HK-2 (cell line): ENCODE results near the gene RET.

ENCODE experiments used
- DNase-seq: peaks from one replicate; pipeline ENCODE4 v3.0.0-alpha.2; 2018; ENCODE audit not compliant: unreplicated experiment

The RET gene

DNA sequence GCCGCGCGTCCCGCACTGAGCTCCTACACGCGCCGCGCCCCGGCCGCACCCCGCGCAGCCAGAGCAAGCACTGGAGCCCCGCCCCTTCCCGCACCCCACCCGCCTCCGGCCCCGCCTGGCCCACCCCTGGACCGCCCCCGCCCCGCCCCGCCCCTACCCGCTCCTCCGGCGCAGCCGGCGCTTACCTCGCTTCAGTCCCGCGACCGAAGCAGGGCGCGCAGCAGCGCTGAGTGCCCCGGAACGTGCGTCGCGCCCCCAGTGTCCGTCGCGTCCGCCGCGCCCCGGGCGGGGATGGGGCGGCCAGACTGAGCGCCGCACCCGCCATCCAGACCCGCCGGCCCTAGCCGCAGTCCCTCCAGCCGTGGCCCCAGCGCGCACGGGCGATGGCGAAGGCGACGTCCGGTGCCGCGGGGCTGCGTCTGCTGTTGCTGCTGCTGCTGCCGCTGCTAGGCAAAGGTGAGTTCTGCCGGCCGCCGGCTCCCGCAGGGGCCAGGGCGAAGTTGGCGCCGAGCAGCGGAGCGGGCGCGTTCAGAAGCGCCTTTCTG lies at the start of gene RET:
Gene RET, plus strand, starts transcription at position 194 of the 545 bp plus-strand sequence. Its CDS starts 190 bp downstream, at position 384.
- DNase-seq = no peak

DNA sequence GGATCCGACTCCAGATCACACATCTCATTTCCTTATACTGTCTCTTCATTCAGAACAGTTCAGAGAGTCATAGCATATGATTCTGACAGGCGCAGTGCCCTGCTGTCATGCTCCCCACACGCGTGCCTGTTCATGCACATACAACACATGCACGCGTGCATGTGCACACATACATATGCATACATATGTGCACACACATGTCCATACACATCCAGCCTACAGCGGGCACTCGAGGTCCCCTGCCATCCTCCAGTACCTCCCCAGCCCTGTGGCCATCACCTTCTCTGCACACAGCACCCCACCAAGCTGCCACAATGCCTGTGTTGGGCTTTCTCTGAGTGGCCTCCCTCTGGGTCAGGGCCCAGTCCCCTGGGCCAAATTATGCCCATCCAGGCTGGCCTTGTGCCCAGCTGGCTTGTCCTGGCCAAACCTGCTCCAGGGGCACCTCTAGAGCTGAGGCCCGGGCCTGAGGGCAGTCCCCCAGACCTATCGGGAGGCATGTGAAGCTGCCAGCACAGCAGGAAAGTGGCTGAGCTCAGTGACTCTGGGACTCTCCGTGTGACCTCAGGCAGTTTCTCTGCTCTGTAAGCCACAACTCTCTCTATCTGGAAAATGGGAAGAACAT lies 49.4 kb upstream of the RET start:
- no peak for DNase-seq

DNA sequence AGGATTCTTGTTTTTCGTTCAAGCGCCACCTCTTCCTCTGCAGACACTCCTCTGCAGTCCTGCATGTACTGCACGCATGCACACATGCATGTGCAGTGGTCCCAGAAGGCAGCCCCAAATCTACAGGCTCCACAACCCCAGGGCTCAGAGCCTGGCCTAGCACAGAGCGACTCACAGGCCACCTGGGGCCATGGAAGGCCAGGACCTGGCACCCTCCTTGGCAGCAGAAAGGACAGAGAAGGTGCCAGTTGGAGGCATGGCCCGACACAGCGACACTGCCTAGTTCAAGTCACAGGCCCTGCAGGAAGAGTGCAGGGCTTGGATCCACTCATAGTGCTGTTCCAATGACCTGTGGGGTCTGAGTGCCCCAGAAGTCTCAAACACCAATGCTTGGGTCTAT lies 48.7 kb upstream of the RET start:
- no peak for DNase-seq

- no peak for DNase-seq
Observed at GRCh38 chr10:43029043-43029442, 47.8 kb upstream of the RET start.

DNA sequence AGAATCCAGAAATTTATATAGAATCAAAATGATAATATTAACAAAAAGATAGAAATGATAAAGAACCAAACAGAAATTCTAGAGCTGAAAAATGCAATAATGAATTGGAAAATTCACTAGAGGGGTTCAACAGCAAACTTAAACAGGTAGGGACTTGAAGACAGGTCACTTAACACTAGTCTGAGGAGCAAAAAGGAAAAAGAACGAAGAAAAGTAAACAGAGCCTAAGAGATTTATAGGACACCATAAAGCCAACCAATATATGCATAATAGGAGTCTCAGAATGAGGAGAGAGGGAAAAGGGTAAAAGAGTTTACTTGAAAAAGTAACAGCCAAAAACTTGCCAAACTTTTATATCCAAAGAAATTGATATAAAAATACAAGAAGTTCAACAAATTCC lies 44.3 kb upstream of the RET start:
- DNase-seq = no peak

DNA sequence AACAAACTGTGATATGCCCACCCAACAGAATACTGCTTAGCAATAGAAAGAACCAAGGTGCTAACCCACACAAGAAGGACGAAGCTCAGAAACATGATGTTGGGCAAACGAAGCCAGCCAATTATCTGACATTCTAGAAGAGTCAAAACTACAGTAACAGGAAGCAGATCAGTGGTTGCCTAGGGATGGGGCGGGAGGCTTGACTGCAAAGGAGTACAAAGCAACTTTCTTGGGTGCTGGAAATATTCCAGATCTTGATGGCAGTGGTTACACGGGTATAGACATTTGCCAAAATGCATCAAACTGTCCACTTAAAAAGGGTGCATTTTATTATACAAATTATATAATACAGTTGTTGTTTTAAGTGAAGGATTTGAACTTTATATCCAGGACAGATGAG lies 41.1 kb upstream of the RET start:
- DNase-seq = no peak

- no peak for DNase-seq
Observed at GRCh38 chr10:43036481-43037428, 40.1 kb upstream of the RET start.

DNA sequence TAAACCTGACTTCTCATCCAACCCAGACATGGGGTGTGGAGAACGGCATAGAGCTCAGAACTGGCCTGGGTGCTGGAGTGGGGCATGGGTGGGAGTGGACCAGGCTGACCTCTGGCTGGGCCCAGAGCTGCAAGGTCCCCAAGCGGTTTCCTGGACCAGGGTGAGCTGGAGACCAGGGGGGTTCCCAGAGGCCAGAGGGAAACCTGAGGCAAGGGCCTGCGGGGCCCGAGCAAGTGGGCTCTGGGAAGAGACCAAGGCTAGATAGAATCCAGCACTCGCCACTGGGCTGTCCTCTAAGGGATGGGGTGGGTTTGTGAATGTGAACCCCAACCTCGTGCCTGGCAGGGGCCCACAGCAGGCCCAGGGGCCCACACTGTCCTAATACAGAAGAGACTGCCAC lies 39.4 kb upstream of the RET start:
- no peak for DNase-seq

DNA sequence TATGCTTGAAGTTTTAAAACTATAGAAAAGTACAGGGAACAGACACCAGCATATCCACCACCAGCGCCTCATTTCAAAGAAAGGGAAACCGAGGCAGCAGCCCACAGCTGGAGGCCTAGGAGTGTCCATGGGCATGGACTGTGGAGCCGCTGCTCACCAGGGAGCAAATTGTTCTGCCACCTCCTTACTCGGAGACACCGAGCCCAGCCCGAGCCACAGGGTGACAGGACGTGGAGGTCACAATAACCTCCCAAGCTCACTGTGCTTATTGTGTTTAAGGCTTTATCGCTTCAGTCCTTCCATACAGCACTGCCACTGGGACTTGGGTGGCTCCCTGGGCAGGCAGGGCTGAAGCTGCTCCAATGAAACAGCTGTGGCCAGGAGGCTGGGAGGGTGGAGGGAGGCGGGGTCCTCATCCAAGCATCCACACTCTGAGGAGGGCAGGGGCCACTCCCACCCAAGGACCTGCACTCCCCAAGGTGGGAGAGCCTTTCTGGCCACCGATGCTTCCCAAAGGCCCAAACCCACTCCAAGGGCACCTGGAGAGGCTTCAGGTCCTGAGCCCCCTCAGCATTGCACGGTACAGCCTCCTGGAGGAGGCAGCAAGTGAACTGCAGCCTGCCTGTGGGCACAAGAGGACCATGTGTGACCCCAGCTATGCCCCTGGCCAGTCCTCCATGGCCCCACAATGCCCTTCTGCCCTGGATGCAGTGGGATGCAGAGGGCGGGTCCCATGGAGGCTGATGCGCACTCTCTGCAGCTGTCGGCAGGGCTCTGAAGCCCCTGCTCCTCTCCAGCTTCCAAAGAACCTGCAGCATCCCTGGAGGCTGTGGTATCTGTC lies 38.7 kb upstream of the RET start:
- no peak for DNase-seq

- no peak for DNase-seq
Observed at GRCh38 chr10:43038783-43039623, 37.9 kb upstream of the RET start.

- no peak for DNase-seq
Observed at GRCh38 chr10:43039624-43040481, 37.0 kb upstream of the RET start.

DNA sequence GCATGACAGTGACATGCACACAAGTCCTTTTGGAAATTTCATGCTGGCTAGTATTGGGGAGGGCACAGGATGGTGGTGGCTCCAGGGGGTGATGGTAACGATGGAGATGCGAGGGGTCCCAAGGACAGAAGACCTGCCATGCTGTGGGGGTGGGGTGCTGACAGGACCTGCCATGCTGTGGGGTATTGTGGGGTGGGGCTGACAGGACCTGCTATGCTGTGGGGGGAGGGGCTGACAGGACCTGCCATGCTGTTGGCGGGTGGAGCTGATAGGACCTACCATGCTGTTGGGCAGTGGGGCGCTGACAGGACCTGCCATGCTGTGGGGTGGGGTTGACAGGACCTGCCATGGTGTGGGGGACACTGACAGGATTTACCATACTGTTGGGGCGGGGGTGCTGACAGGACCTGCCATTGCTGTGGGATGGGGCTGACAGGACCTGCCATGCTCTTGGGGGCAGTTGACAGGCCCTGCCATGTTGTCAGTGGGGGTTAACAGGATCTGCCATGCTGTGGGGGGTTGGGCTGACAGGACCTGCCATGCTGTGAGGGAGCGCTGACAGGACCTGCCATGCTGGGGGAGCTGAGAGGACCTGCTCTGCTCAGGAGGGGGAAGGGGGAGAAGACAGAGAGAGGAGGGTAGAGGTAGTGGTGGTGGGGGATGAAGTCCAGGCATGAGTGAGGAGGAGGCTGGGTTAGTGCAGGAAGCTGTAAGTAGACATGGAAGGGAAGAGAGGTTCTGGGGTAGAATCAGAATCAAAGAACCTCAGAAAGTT lies 36.2 kb upstream of the RET start:
- DNase-seq = no peak

GRCh38 chr10:43041422-43042342 lies 35.2 kb upstream of the RET start:
- no peak for DNase-seq

DNA sequence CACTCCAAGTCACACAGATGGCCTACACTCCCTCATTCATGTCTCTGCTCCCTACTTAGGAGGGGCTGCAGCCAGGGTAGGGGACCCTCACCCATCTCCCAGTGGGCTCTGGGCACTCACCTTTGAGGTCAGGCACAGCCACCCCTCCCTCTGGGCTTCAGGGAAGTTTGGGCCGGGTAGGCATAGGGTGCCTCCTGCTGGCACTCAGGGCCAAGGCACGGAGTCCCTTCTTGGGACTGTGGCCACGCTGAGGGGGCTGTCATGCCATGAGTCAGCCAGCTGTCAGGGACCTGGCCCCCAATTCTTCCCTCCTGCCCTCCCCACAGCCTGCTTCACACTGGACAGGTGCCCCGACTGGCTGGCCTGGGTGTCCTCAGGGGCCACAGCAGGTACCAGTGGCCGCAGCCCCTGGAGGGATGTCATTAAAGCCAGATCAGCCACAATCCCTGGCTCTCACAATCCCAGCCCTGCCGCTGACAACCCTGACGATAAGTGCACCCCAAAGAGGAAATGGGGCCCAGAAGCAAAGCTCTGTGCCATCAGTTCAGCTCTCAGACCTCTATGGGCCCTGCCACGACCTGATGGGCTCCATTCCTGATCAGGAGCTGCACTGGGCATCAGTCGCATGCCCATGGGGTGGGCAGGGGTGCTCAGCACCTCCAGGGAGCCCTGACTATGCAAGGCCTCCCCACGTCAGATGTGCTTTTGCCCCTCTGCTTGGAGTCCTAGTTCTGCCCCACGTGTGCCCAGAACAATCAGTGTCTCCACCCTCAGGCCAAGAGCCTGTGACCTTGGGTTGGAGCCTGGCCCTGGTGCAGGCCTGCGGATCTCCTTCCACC lies 34.1 kb upstream of the RET start:
- DNase-seq = no peak

DNA sequence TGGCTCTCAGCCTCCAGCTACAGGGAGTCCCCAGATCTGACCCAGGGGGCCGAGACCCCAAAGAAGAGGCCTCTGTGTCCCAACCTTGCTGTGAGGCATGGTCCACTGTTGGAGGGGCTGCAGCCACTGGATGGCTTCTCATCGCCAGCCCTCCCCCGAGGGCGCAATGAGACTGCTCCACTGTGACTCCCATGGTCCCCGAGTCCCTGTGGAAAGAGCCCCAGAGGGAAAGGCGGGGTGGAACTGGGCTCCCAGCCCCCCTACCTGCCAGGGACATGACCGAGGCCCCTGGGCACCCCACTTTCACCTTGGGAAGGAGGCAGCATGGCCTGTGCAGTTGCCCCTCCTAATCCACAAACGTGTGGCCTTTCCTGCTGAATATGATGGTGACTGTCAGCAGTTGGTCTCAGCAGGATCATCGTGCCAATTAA lies 33.5 kb upstream of the RET start:
- DNase-seq = no peak

DNA sequence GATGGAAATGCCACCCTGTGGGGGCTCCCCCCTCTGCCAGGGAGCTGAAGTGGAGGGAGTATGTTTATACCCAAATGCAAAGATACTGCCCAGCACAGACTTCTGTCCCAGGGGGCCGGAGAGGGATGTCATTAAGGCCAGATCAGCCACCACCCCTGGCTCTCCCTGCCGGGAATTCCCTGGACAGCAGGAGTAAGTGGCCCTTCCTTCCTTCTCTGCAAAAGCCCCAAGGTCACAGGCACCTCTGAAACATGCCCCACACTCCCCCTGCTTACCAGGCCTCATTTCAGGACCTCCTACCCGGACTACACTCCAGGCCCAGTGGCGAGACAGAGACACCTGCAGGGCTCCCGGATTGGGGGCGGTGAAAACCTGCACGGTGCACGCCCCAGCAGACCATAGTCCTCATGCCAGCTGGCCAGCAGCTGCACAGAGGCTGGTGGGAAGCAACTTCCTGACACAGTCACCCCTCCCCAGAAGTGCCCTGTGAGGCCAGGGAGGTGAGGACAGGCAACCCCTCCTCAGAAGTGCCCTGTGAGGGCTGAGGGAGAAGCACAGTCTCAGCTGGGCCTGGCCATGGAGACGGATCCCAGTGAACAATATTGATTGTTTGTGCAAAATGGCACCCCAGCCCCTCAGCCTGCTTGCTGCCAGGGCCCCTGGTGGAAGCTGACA lies 33.0 kb upstream of the RET start:
- DNase-seq = no peak

DNA sequence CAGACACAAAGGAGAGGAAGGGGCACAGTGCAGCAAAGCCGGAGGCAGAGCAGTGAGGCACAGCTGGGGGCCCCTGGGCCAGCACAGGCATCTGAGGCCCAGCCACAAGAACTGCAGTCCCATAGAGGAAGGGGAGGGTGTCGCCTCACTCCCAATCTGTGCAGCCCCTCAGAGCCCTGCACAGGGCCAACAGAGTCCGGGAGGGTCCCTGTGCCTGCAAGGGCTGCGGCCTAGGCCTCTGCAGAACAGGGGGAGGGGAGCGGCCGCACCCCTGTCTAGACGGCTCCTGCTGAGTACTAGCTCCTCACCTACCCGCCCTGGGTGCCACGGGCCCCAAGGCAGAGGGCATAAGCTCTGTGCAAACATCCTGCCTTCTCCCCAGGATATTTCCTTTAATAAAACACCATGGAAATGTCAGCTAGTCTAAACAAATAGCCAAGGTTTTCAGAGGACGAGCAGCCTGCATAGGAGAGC lies 32.4 kb upstream of the RET start:
- no peak for DNase-seq
